Activated naive CD4-positive, alpha-beta T cell treated with Interleukin-2 at 50 U/mL for 16 hours (primary cell): Measurements from ENCODE around the gene CENPI.
"Not testable (repeated sequence)": the region's sequence is repeated elsewhere in the genome, so short reads cannot be mapped to it uniquely, and the experiment has no call there.

Experiments
- DNase-seq: peaks from one replicate; pipeline ENCODE4 v3.0.0-alpha.2; 2020

CENPI gene

GRCh38 chrX:101097546-101098453 lies at the start of gene CENPI:
Gene CENPI (plus strand): TSS chrX:101098204. CDS start chrX:101101071, 2,867 bp downstream.
- DNase-seq = peak; percentile 93

GRCh38 chrX:101051153-101051548 lies 46.9 kb upstream of the CENPI start:
- DNase-seq = no peak

GRCh38 chrX:101051549-101052302 lies 46.3 kb upstream of the CENPI start, which contains the start of gene TRMT2B:
Gene TRMT2B (minus strand): TSS chrX:101052111. CDS start chrX:101042289, 9,822 bp downstream.
- DNase-seq = peak; percentile 79

GRCh38 chrX:101056551-101056950 lies 41.5 kb upstream of the CENPI start:
- not testable (repeated sequence) for DNase-seq

GRCh38 chrX:101057093-101057714 lies 40.8 kb upstream of the CENPI start:
- DNase-seq = no peak

- no peak for DNase-seq
Measured at GRCh38 chrX:101062176-101062575, 35.8 kb upstream of the CENPI start.

GRCh38 chrX:101071582-101071981 lies 26.4 kb upstream of the CENPI start:
- no peak for DNase-seq

GRCh38 chrX:101078716-101079598 lies 19.0 kb upstream of the CENPI start, which contains the start of gene TMEM35A:
Gene TMEM35A (plus strand): TSS chrX:101078879. CDS start chrX:101079003, 124 bp downstream.
- no peak for DNase-seq

- DNase-seq = no peak
Measured at GRCh38 chrX:101079736-101080270, 18.2 kb upstream of the CENPI start.

GRCh38 chrX:101080326-101081124 lies 17.5 kb upstream of the CENPI start:
- DNase-seq = no peak

GRCh38 chrX:101081231-101081630 lies 16.8 kb upstream of the CENPI start:
- no peak for DNase-seq

GRCh38 chrX:101091817-101092216 lies 6.2 kb upstream of the CENPI start:
- no peak for DNase-seq

GRCh38 chrX:101108284-101108683 lies 10.3 kb downstream of the CENPI start:
- no peak for DNase-seq

- no peak for DNase-seq
Measured at GRCh38 chrX:101117701-101118100, 19.7 kb downstream of the CENPI start.

GRCh38 chrX:101136235-101136634 lies 38.2 kb downstream of the CENPI start:
- DNase-seq = no peak
